Breast epithelium (tissue), 3 donors: ENCODE data around the gene TMEM161A.

Source experiments
- CTCF ChIP-seq, 3 donors: fragments of 450-650 bp; IDR thresholded peaks; one replicate each; pipeline ENCODE4 v1.5.1; 2016 to 2017; ENCODE audit warnings: antibody characterized with exemption in 3 of 3, mild to moderate bottlenecking in 3 of 3, moderate library complexity in 3 of 3
- POLR2A ChIP-seq: fragments of 450-650 bp; IDR thresholded peaks from one replicate; pipeline ENCODE4 v1.6.1; 2016; ENCODE audit warnings: antibody characterized with exemption, mild to moderate bottlenecking, moderate library complexity

GRCh38 chr19:19133985-19134384 lies 4.3 kb downstream of the TMEM161A start:
- no peak for TF ChIP-seq CTCF (IDR thresholded peaks at IDR 0.05)
- TF ChIP-seq POLR2A, result no peak
